MM.1S (cell line): ENCODE results near the gene ANKMY1.

Source experiments
- DNase-seq: peaks from one replicate; pipeline ENCODE4 v3.0.0-alpha.2; 2015
- H2AFZ ChIP-seq: fragments of 300-600 bp; sonication (generic); 2 replicates; pipeline ENCODE4 v1.6.0; 2016; ENCODE audit warnings: antibody characterized with exemption, low read length
- H3F3A ChIP-seq: fragments of 300-600 bp; sonication (generic); 2 replicates; pipeline ENCODE4 v1.6.1; 2016; ENCODE audit warnings: mild to moderate bottlenecking, antibody characterized with exemption, low read length, moderate library complexity, mixed read lengths; ENCODE audit not compliant: insufficient read depth
- H3K27ac ChIP-seq: fragments of 300-600 bp; sonication (generic); 2 replicates; pipeline ENCODE4 v1.5.1; 2016; ENCODE audit warnings: mild to moderate bottlenecking, low read length
- H3K27me3 ChIP-seq: fragments of 300-600 bp; sonication (generic); replicated peaks from 2 replicates; pipeline ENCODE4 v1.6.0; 2016; ENCODE audit warnings: low read length; ENCODE audit not compliant: insufficient read depth
- H3K36me3 ChIP-seq: fragments of 300-600 bp; sonication (generic); replicated peaks from 2 replicates; pipeline ENCODE4 v1.6.1; 2016; ENCODE audit warnings: mild to moderate bottlenecking, low read length, mixed read lengths; ENCODE audit not compliant: insufficient read depth
- H3K4me1 ChIP-seq: fragments of 300-600 bp; sonication (generic); 2 replicates; pipeline ENCODE4 v1.6.1; 2016; ENCODE audit warnings: low read length, mixed read lengths
- H3K4me2 ChIP-seq: fragments of 300-600 bp; sonication (generic); 2 replicates; pipeline ENCODE4 v1.6.0; 2016; ENCODE audit warnings: low read depth, low read length
- H3K4me3 ChIP-seq: fragments of 300-600 bp; sonication (generic); 2 replicates; pipeline ENCODE4 v1.5.1; 2016; ENCODE audit warnings: low read length, mixed read lengths
- H3K79me2 ChIP-seq: fragments of 300-600 bp; sonication (generic); 2 replicates; pipeline ENCODE4 v1.6.1; 2016; ENCODE audit warnings: mixed run types, low read length, mixed read lengths
- H3K9ac ChIP-seq: fragments of 300-600 bp; sonication (generic); 2 replicates; pipeline ENCODE4 v1.6.1; 2016; ENCODE audit warnings: low read length, mixed read lengths
- H3K9me2 ChIP-seq: fragments of 300-600 bp; sonication (generic); replicated peaks from 2 replicates; pipeline ENCODE4 v1.6.1; 2016; ENCODE audit warnings: mild to moderate bottlenecking, low read length, mixed read lengths; ENCODE audit not compliant: insufficient read depth
- H3K9me3 ChIP-seq: fragments of 300-600 bp; sonication (generic); replicated peaks from 2 replicates; pipeline ENCODE4 v1.6.1; 2016; ENCODE audit warnings: mild to moderate bottlenecking, low read length, mixed read lengths; ENCODE audit not compliant: insufficient read depth
- H4K20me1 ChIP-seq: fragments of 300-600 bp; sonication (generic); 2 replicates; pipeline ENCODE4 v1.6.1; 2016; ENCODE audit warnings: mild to moderate bottlenecking, low read length, moderate library complexity, mixed read lengths; ENCODE audit not compliant: insufficient read depth
- EZH2 ChIP-seq: fragments of 300-600 bp; sonication (generic); optimal IDR thresholded peaks from 2 replicates; pipeline ENCODE3; 2017; ENCODE audit warnings: low read depth, mild to moderate bottlenecking, antibody characterized with exemption, low read length, mixed read lengths
- EZH2phosphoT487 ChIP-seq: fragments of 300-600 bp; sonication (generic); IDR thresholded peaks from 2 replicates; pipeline ENCODE4 v1.6.1; 2018; ENCODE audit warnings: antibody characterized with exemption, low read length
- TF ChIP-seq, protein P1 (sequence below): fragments of 300-600 bp; sonication (generic); IDR thresholded peaks from 2 replicates; pipeline ENCODE4 v1.5.1; 2016; ENCODE audit warnings: antibody characterized with exemption, low read length, mixed read lengths

ANKMY1 gene

DNA sequence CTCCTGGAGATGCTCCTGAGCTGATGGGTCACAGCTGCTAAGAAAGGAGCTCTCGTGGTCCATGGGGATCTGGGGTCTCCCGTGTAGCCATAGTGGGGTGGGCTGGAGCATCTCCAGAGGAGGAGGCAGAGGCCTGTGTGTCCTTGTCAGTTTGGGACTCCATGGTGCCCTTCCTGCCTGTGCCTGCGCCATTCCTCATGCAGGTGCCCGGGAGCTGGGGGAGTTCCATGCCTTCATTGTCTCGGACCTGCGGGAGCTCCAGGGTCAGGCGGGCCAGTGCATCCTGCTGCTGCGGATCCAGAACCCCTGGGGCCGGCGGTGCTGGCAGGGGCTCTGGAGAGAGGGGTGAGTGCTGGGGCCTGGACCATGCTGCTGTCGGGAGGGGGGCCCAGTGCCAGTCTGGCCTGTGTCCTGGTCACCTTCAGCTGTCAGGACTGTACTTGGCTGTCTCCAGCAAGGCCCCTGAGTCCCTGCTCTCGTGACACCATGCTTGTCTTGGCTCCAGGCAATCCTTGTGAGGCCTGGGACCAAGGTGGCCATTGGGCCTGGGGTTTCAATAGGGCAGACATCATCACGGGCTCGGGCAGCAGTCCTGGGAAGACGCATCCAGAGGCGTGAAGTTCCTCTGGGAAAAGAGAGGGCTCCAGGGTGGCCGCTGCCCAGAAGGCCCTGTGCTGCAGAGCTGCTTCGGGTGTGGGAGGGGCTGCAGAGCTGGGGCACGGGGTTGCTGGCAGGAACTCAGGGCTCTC, 36.1 kb upstream of the ANKMY1 start:
- H3K4me3 ChIP-seq, result no peak overlapping the region
- H3F3A ChIP-seq, result no peaks in the 10 kb centered on the region
- no peaks in the 10 kb centered on the region for H3K4me1 ChIP-seq
- no peak overlapping the region for H2AFZ ChIP-seq
- no peaks in the 10 kb centered on the region for H3K9me2 ChIP-seq
- no peaks in the 10 kb centered on the region for H3K9me3 ChIP-seq
- H4K20me1 ChIP-seq, result no peaks in the 10 kb centered on the region
- no peak overlapping the region for H3K9ac ChIP-seq
- no peaks in the 10 kb centered on the region for H3K27me3 ChIP-seq
- TF ChIP-seq EZH2phosphoT487 (no peak), EZH2 (no peak)
- TF ChIP-seq, protein P1, sequence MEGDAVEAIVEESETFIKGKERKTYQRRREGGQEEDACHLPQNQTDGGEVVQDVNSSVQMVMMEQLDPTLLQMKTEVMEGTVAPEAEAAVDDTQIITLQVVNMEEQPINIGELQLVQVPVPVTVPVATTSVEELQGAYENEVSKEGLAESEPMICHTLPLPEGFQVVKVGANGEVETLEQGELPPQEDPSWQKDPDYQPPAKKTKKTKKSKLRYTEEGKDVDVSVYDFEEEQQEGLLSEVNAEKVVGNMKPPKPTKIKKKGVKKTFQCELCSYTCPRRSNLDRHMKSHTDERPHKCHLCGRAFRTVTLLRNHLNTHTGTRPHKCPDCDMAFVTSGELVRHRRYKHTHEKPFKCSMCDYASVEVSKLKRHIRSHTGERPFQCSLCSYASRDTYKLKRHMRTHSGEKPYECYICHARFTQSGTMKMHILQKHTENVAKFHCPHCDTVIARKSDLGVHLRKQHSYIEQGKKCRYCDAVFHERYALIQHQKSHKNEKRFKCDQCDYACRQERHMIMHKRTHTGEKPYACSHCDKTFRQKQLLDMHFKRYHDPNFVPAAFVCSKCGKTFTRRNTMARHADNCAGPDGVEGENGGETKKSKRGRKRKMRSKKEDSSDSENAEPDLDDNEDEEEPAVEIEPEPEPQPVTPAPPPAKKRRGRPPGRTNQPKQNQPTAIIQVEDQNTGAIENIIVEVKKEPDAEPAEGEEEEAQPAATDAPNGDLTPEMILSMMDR, result no peak
- peaks cover 57% of the 10 kb centered on the region for H3K79me2 ChIP-seq
- no peak overlapping the region for H3K4me2 ChIP-seq
- H3K27ac ChIP-seq, result no peak overlapping the region
- DNase-seq, result no peak
- H3K36me3 ChIP-seq, result no peaks in the 10 kb centered on the region; the same call in 1 of the 2 replicates

DNA sequence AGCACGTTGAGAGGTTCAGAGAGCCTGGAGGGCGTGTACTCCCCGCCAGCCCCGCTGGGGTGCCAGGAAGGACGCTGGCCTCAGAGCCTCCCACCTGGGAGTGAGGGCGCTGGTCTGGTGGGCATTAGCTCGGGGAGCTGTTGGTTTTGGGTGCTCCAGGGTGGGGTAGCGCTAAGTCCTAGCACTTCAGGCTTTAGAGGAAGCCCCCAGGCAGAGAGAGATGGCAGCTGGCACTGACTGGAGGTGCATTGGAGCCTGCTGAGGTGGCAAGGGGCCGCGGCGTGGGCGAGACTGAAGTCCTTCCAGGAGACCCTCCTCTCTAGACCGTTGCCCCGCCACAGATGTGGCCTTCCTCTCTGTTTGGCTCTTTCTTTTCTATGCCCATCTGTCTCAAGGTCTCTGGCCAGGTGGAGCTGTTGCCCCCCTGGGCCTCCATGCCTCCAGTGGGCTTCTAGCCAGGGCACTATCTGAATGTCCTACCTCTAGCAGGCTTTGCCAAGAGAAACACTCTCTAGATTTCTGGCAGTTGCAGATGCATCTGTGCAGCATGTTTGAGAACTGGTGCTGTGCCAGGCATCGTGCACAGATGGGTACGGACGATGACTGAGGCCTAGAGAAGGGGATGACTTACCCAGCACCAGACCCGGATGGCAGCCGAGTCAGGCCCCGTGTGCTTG, 35.4 kb upstream of the ANKMY1 start:
- Histone ChIP-seq H3K79me2 (peaks cover 64% of the 10 kb centered on the region), H3K36me3 (no peaks in the 10 kb centered on the region; the same call in 1 of the 2 replicates), H3K9me2 (no peaks in the 10 kb centered on the region), H3K4me1 (peaks cover 3% of the 10 kb centered on the region), H4K20me1 (no peaks in the 10 kb centered on the region), H3K4me2 (no peak overlapping the region), H3K9ac (no peak overlapping the region), H2AFZ (no peak overlapping the region), H3K27ac (no peak overlapping the region), H3K9me3 (no peaks in the 10 kb centered on the region), H3F3A (no peaks in the 10 kb centered on the region), H3K4me3 (no peak overlapping the region), H3K27me3 (no peaks in the 10 kb centered on the region)
- DNase-seq, result no peak
- TF ChIP-seq, protein P1, result no peak
- TF ChIP-seq EZH2phosphoT487 (no peak), EZH2 (no peak)

DNA sequence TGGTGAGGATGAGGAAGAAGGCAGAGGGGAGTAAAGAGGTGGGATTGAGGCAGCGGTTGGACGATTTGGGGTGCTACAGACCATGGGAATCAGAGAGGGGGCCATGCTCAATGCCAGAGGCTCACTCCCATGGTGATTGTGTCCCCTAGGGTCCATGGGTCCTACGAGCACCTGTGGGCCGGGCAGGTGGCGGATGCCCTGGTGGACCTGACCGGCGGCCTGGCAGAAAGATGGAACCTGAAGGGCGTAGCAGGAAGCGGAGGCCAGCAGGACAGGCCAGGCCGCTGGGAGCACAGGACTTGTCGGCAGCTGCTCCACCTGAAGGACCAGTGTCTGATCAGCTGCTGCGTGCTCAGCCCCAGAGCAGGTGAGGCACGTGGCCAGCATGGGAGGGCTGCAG, 34.0 kb upstream of the ANKMY1 start:
- H3K27me3 ChIP-seq, result no peaks in the 10 kb centered on the region
- no peaks in the 10 kb centered on the region for H3K9me2 ChIP-seq
- H3K4me2 ChIP-seq, result no peak overlapping the region
- H3K4me1 ChIP-seq, result peaks cover 9% of the 10 kb centered on the region
- no peaks in the 10 kb centered on the region; the same call in 1 of the 2 replicates for H3K36me3 ChIP-seq
- no peak overlapping the region for H3K9ac ChIP-seq
- no peak overlapping the region for H3K4me3 ChIP-seq
- no peaks in the 10 kb centered on the region for H3K9me3 ChIP-seq
- peaks cover 10% of the 10 kb centered on the region for H3F3A ChIP-seq
- TF ChIP-seq EZH2phosphoT487, result no peak
- TF ChIP-seq, protein P1, result no peak
- TF ChIP-seq EZH2, result no peak
- H3K79me2 ChIP-seq, result peaks cover 78% of the 10 kb centered on the region
- no peaks in the 10 kb centered on the region for H4K20me1 ChIP-seq
- no peak overlapping the region for H2AFZ ChIP-seq
- DNase-seq, result no peak
- no peak overlapping the region for H3K27ac ChIP-seq
